Measurements from ENCODE around the gene SLC6A6. TPM values are rescaled to one million over a fixed set of nuclear protein-coding genes. Genes with fewer than 3 reads are reported as not detected.

Gene SLC6A6
- total RNA-seq, 1 donor from 2014 or later = 129 TPM

GRCh38 chr3:14537590-14538450 is 135.4 kb downstream of the SLC6A6 start:
- intact Hi-C loops (cut with DNase I) = loop anchor here (2.0 kb wide), 1 partner anchor 15 kb away; no protein-coding TSS in a partner anchor
- no peak for DNase-seq (ENCODE audit: low spot score)

- DNase-seq (ENCODE audit: low spot score) = no peak
- intact Hi-C loops (cut with DNase I) = loop anchor here (2.0 kb wide), 1 partner anchor 16 kb away; no protein-coding TSS in a partner anchor
These were observed 136.2 kb downstream of the SLC6A6 start for GRCh38 chr3:14538451-14539088.

Other genes with a start within 250 kb of the SLC6A6 start
- 16.7 TPM for gene XPC, start 224.0 kb upstream of the SLC6A6 start, total RNA-seq
- gene LSM3, start 223.8 kb upstream of the SLC6A6 start, total RNA-seq = 13.2 TPM
- 67.8 TPM for gene GRIP2, start 137.7 kb downstream of the SLC6A6 start, total RNA-seq
- 14.7 TPM for gene CCDC174, start 249.2 kb downstream of the SLC6A6 start, total RNA-seq